Activated CD8-positive, alpha-beta T cell treated with anti-CD3 and anti-CD28 coated beads, Interleukin-2, amount 10 ng/mL, durations not matched to agents 7 days and 5 days (primary cell): ENCODE data around the gene VPS51. TPM values are rescaled to one million over a fixed set of nuclear protein-coding genes. Genes with fewer than 3 reads are reported as not detected.
A peak's percentile ranks its signal among the peaks of the same experiment; 100 is the strongest.

Source experiments
- ATAC-seq: fragments of 150-1000 bp; cut with Tn5 transposase; one replicate; pipeline ENCODE4 v1.10.0; 2021; ENCODE audit warnings: moderate library complexity
- CTCF ChIA-PET: fragments of 350-600 bp; sonication (Branson Sonifier 250); formaldehyde crosslinking; loops from one replicate; lab custom pipeline; 2021; ENCODE audit warnings: antibody characterized with exemption; lab: Charles Lee
- POLR2A ChIA-PET: fragments of 350-600 bp; sonication (Branson Sonifier 250); formaldehyde crosslinking; loops from one replicate; lab custom pipeline; 2021; ENCODE audit warnings: antibody characterized with exemption; lab: Charles Lee
- DNase-seq: peaks from one replicate; pipeline ENCODE4 v3.0.0-alpha.2; 2020
- H3K27ac Mint-ChIP-seq: one replicate; pipeline ENCODE4 v1.8.0; 2021; ENCODE audit warnings: mild to moderate bottlenecking, mixed read lengths
- H3K27me3 Mint-ChIP-seq: one replicate; pipeline ENCODE4 v1.8.0; 2021; ENCODE audit warnings: low read depth, mixed read lengths
- H3K36me3 Mint-ChIP-seq: one replicate; pipeline ENCODE4 v1.8.0; 2021; ENCODE audit warnings: low read depth, mixed read lengths
- H3K4me1 Mint-ChIP-seq: one replicate; pipeline ENCODE4 v1.8.0; 2021; ENCODE audit warnings: low read depth, mixed read lengths
- H3K4me3 Mint-ChIP-seq: one replicate; pipeline ENCODE4 v1.8.0; 2021; ENCODE audit warnings: mild to moderate bottlenecking, mixed read lengths
- H3K9me3 Mint-ChIP-seq: one replicate; pipeline ENCODE4 v1.8.0; 2022; ENCODE audit warnings: mixed read lengths; ENCODE audit not compliant: insufficient read depth
- total RNA-seq, 2 experiments: library from RNA; stranded (reverse); gene quantifications; one replicate each; pipeline ENCODE4 v1.2.3, GENCODE V29; 2021

Gene VPS51
- total RNA-seq, 2 experiments from 2014 or later: 116 to 131 TPM

GRCh38 chr11:65121447-65121864, 25.4 kb downstream of the VPS51 start:
- peaks cover 51% of the 10 kb centered on the region for H3K4me1 Mint-ChIP-seq
- H3K36me3 Mint-ChIP-seq: peaks cover 68% of the 10 kb centered on the region
- no peaks in the 10 kb centered on the region for H3K9me3 Mint-ChIP-seq
- CTCF ChIA-PET: interaction anchor here (0.8 to 3.5 kb wide), 16 partner anchors 10 to 277 kb away, joined by 3 to 56 read pairs (median 4); partner anchors contain the start of genes ARL2, CAPN1, CDC42BPG and SAC3D1
- peak overlapping the region; percentile 99 for H3K27ac Mint-ChIP-seq
- DNase-seq (peak; percentile 44), ATAC-seq (peak; percentile 1)
- no peaks in the 10 kb centered on the region for H3K27me3 Mint-ChIP-seq
- peak overlapping the region; percentile 100 for H3K4me3 Mint-ChIP-seq
- POLR2A ChIA-PET: interaction anchor here (0.6 to 2.9 kb wide), 28 partner anchors 9 to 379 kb away, joined by 3 to 31 read pairs (median 4); partner anchors contain the start of genes ARL2, ATG2A, CAPN1 and CDCA5

- no peaks in the 10 kb centered on the region for H3K9me3 Mint-ChIP-seq
- ATAC-seq (peak; percentile 85), DNase-seq (peak; percentile 100)
- peak within 1 kb of the TSS; percentile 99 for H3K27ac Mint-ChIP-seq
- peaks cover 47% of the 10 kb centered on the region for H3K4me1 Mint-ChIP-seq
- ChIA-PET CTCF (interaction anchor here (0.8 to 3.5 kb wide), 18 partner anchors 10 to 418 kb away, joined by 3 to 56 read pairs (median 4); partner anchors contain the start of genes ARL2, CAPN1, CDC42BPG and CDC42EP2), POLR2A (interaction anchor here (0.6 to 2.9 kb wide), 33 partner anchors 9 to 1172 kb away, joined by 3 to 31 read pairs (median 4); partner anchors contain the start of genes ARL2, ATG2A, CAPN1 and CDCA5)
- peaks cover 68% of the 10 kb centered on the region for H3K36me3 Mint-ChIP-seq
- no peaks in the 10 kb centered on the region for H3K27me3 Mint-ChIP-seq
- peak within 1 kb of the TSS; percentile 100 for H3K4me3 Mint-ChIP-seq
Observed at GRCh38 chr11:65121865-65122696, 26.1 kb downstream of the VPS51 start, which contains the start of the genes FAU and MRPL49. Gene FAU, minus strand, starts transcription at chr11:65122134. Its CDS starts 321 bp downstream, at chr11:65121813. Gene MRPL49, plus strand, starts transcription at chr11:65122321. Its CDS starts 26 bp downstream, at chr11:65122347.

- ChIA-PET CTCF (no interaction called here), POLR2A (interaction anchor here (0.6 to 1.8 kb wide), 3 partner anchors 11 to 350 kb away, joined by 4 to 5 read pairs (median 4); no protein-coding TSS in a partner anchor)
- Mint-ChIP-seq H3K27me3 (no peaks in the 10 kb centered on the region), H3K4me3 (no peak overlapping the region), H3K36me3 (peaks cover 60% of the 10 kb centered on the region), H3K27ac (no peak overlapping the region), H3K9me3 (no peaks in the 10 kb centered on the region), H3K4me1 (peaks cover 34% of the 10 kb centered on the region)
- ATAC-seq (no peak), DNase-seq (no peak)
Observed at GRCh38 chr11:65124480-65125196, 28.6 kb downstream of the VPS51 start.

- Mint-ChIP-seq H3K36me3 (peaks cover 55% of the 10 kb centered on the region), H3K27me3 (no peaks in the 10 kb centered on the region), H3K4me3 (no peak overlapping the region), H3K27ac (no peak overlapping the region), H3K4me1 (peaks cover 26% of the 10 kb centered on the region), H3K9me3 (no peaks in the 10 kb centered on the region)
- ATAC-seq (no peak), DNase-seq (no peak)
- POLR2A ChIA-PET: interaction anchor here (0.6 to 1.8 kb wide), 3 partner anchors 10 to 350 kb away, joined by 4 to 5 read pairs (median 4); no protein-coding TSS in a partner anchor
- CTCF ChIA-PET: no interaction called here
Observed at GRCh38 chr11:65125197-65126056, 29.4 kb downstream of the VPS51 start.

- Mint-ChIP-seq H3K27ac (no peak overlapping the region), H3K36me3 (peaks cover 51% of the 10 kb centered on the region), H3K4me3 (no peak overlapping the region), H3K4me1 (peaks cover 16% of the 10 kb centered on the region), H3K27me3 (no peaks in the 10 kb centered on the region), H3K9me3 (no peaks in the 10 kb centered on the region)
- POLR2A ChIA-PET: interaction anchor here (1.1 to 2.0 kb wide), 2 partner anchors 9 to 112 kb away, joined by 3 to 5 read pairs; partner anchors contain the start of gene ZNHIT2
- DNase-seq (no peak), ATAC-seq (no peak)
- CTCF ChIA-PET: no interaction called here
Observed at GRCh38 chr11:65126624-65127274, 30.7 kb downstream of the VPS51 start.

- Mint-ChIP-seq H3K27ac (no peak overlapping the region), H3K4me1 (peaks cover 20% of the 10 kb centered on the region)
Observed at GRCh38 chr11:65127473-65128181, 31.6 kb downstream of the VPS51 start.

GRCh38 chr11:65128182-65129145, 32.5 kb downstream of the VPS51 start:
- ATAC-seq (no peak), DNase-seq (no peak)
- CTCF ChIA-PET: interaction anchor here (1.7 kb wide), 1 partner anchor 18 kb away, joined by 7 read pairs; no protein-coding TSS in a partner anchor
- Mint-ChIP-seq H3K27me3 (no peaks in the 10 kb centered on the region), H3K9me3 (no peaks in the 10 kb centered on the region), H3K27ac (no peak overlapping the region), H3K36me3 (peaks cover 56% of the 10 kb centered on the region), H3K4me3 (no peak overlapping the region), H3K4me1 (peaks cover 24% of the 10 kb centered on the region)
- POLR2A ChIA-PET: interaction anchor here (0.5 to 2.0 kb wide), 2 partner anchors 11 to 1808 kb away, joined by 3 to 5 read pairs; partner anchors contain the start of gene ZNHIT2

More at GRCh38 chr11:65127473-65128181, 31.6 kb downstream of the VPS51 start:
- Mint-ChIP-seq H3K27me3 (no peaks in the 10 kb centered on the region), H3K4me3 (no peak overlapping the region), H3K36me3 (peaks cover 51% of the 10 kb centered on the region), H3K9me3 (no peaks in the 10 kb centered on the region)
- DNase-seq: no peak
- ChIA-PET CTCF (no interaction called here), POLR2A (interaction anchor here (0.5 to 2.0 kb wide), 3 partner anchors 10 to 1809 kb away, joined by 3 to 5 read pairs (median 3); partner anchors contain the start of gene ZNHIT2)
- no peak for ATAC-seq

- no peak for DNase-seq
- Mint-ChIP-seq H3K36me3 (peaks cover 52% of the 10 kb centered on the region), H3K27ac (no peak overlapping the region), H3K4me1 (peaks cover 19% of the 10 kb centered on the region), H3K9me3 (no peaks in the 10 kb centered on the region), H3K4me3 (no peak overlapping the region), H3K27me3 (no peaks in the 10 kb centered on the region)
- CTCF ChIA-PET: interaction anchor here (1.3 to 1.7 kb wide), 2 partner anchors 12 to 20 kb away, joined by 5 to 7 read pairs; partner anchors contain the start of gene ZNHIT2
- ATAC-seq: no peak
- POLR2A ChIA-PET: interaction anchor here (1.5 kb wide), 1 partner anchor 8 kb away, joined by 6 read pairs; the partner anchor contains the start of genes FAU and MRPL49
Observed at GRCh38 chr11:65129649-65130441, 33.8 kb downstream of the VPS51 start.
